Neural cell (in vitro differentiated cells): Measurements from ENCODE around the gene FEM1B. TPM values are rescaled to one million over a fixed set of nuclear protein-coding genes. Genes with fewer than 3 reads are reported as not detected.

Experiments
- H2AFZ ChIP-seq: fragments of 200-600, 300-800 bp; sonication (generic), shearing (Covaris generic); 2 replicates; pipeline ENCODE4 v1.6.0; 2014; ENCODE audit warnings: low read depth, mild to moderate bottlenecking, antibody characterized with exemption, low read length, moderate library complexity
- H3F3A ChIP-seq: fragments of 200-600 bp; shearing (Covaris generic); 2 replicates; pipeline ENCODE4 v1.6.1; 2016; ENCODE audit warnings: mild to moderate bottlenecking, moderate library complexity, mixed read lengths, antibody characterized with exemption, low read length; ENCODE audit not compliant: insufficient read depth, poor library complexity, severe bottlenecking
- H3K27ac ChIP-seq: fragments of 200-600, 300-800 bp; sonication (generic), shearing (Covaris generic); 2 replicates; pipeline ENCODE4 v1.5.1; 2014; ENCODE audit warnings: mild to moderate bottlenecking, low read length, moderate library complexity
- H3K27me3 ChIP-seq: fragments of 300-800, 200-600 bp; sonication (generic), shearing (Covaris generic); 2 replicates; pipeline ENCODE4 v1.6.0; 2014; ENCODE audit warnings: mild to moderate bottlenecking, low read depth, low read length, moderate library complexity; ENCODE audit not compliant: insufficient read depth
- H3K36me3 ChIP-seq: fragments of 300-800, 200-600 bp; sonication (generic), shearing (Covaris generic); 2 replicates; pipeline ENCODE4 v1.5.1; 2014; ENCODE audit warnings: mild to moderate bottlenecking, antibody characterized with exemption, low read length, moderate library complexity; ENCODE audit not compliant: insufficient read depth
- H3K4me2 ChIP-seq: fragments of 300-800, 200-600 bp; sonication (generic), shearing (Covaris generic); 2 replicates; pipeline ENCODE4 v1.6.0; 2014; ENCODE audit warnings: mild to moderate bottlenecking, low read length
- H3K4me3 ChIP-seq: fragments of 300-800, 200-600 bp; sonication (generic), shearing (Covaris generic); 2 replicates; pipeline ENCODE4 v1.5.1; 2014; ENCODE audit warnings: mild to moderate bottlenecking, low read length, moderate library complexity
- H3K79me2 ChIP-seq: fragments of 200-600 bp; shearing (Covaris generic); replicated peaks from 2 replicates; pipeline ENCODE4 v1.6.0; 2014; ENCODE audit warnings: mild to moderate bottlenecking, low read length, moderate library complexity; ENCODE audit not compliant: insufficient read depth
- H3K9ac ChIP-seq: fragments of 300-800, 200-600 bp; sonication (generic), shearing (Covaris generic); 2 replicates; pipeline ENCODE4 v1.6.1; 2016; ENCODE audit warnings: mild to moderate bottlenecking, low read length, mixed read lengths
- H3K9me2 ChIP-seq: fragments of 200-600 bp; shearing (Covaris generic); 2 replicates; pipeline ENCODE4 v1.6.1; 2016; ENCODE audit warnings: mild to moderate bottlenecking, low read length, mixed read lengths; ENCODE audit not compliant: insufficient read depth
- H3K9me3 ChIP-seq: fragments of 200-600, 300-800 bp; sonication (generic), shearing (Covaris generic); 2 replicates; pipeline ENCODE4 v1.6.1; 2016; ENCODE audit warnings: mild to moderate bottlenecking, mixed run types, low read length, moderate library complexity, mixed read lengths
- H4K20me1 ChIP-seq: fragments of 200-600 bp; shearing (Covaris generic); 2 replicates; pipeline ENCODE4 v1.6.1; 2016; ENCODE audit warnings: mild to moderate bottlenecking, mixed run types; ENCODE audit not compliant: insufficient read depth
- CTCF ChIP-seq: fragments of 450-650 bp; IDR thresholded peaks from 2 replicates; pipeline ENCODE4 v1.5.1; 2014; ENCODE audit warnings: antibody characterized with exemption, mild to moderate bottlenecking, moderate library complexity; ENCODE audit not compliant: poor library complexity, severe bottlenecking
- EP300 ChIP-seq: fragments of 450-650 bp; conservative IDR thresholded peaks from 2 replicates; pipeline ENCODE4 v1.6.1; 2014; ENCODE audit warnings: antibody characterized with exemption, mild to moderate bottlenecking, moderate library complexity; ENCODE audit not compliant: poor library complexity, severe bottlenecking
- EZH2 ChIP-seq: fragments of 200-600, 300-800 bp; shearing (Covaris generic), sonication (generic); IDR thresholded peaks from 2 replicates; pipeline ENCODE4 v1.6.1; 2014; ENCODE audit warnings: antibody characterized with exemption, low read length, borderline replicate concordance, mild to moderate bottlenecking; ENCODE audit not compliant: insufficient read depth, poor library complexity, severe bottlenecking
- MXI1 ChIP-seq: fragments of 450-650 bp; conservative IDR thresholded peaks from 2 replicates; pipeline ENCODE4 v1.6.1; 2014; ENCODE audit warnings: antibody characterized with exemption, mild to moderate bottlenecking; ENCODE audit not compliant: poor library complexity, severe bottlenecking
- POLR2AphosphoS5 ChIP-seq: IDR thresholded peaks from 2 replicates; pipeline ENCODE4 v1.6.1; 2012
- RAD21 ChIP-seq: fragments of 450-650 bp; conservative IDR thresholded peaks from 2 replicates; pipeline ENCODE4 v1.6.1; 2014; ENCODE audit warnings: antibody characterized with exemption, mild to moderate bottlenecking, moderate library complexity
- REST ChIP-seq: IDR thresholded peaks from 2 replicates; pipeline ENCODE4 v1.6.1; 2012; ENCODE audit warnings: borderline replicate concordance
- SMC3 ChIP-seq: fragments of 450-650 bp; conservative IDR thresholded peaks from 2 replicates; pipeline ENCODE4 v1.6.1; 2014; ENCODE audit warnings: antibody characterized with exemption, mild to moderate bottlenecking, moderate library complexity; ENCODE audit not compliant: poor library complexity
- TAF1 ChIP-seq: IDR thresholded peaks from 2 replicates; pipeline ENCODE4 v1.6.1; 2012; ENCODE audit warnings: low read depth
- polyA plus RNA-seq: library from polyadenylated mRNA; depleted of rRNA; stranded (reverse); fragments of >200 nt; gene quantifications from 2 replicates; pipeline ENCODE4 v1.2.3, GENCODE V29; 2014

FEM1B gene
- polyA plus RNA-seq, 1 donor from 2014 or later = 58.0 TPM

DNA sequence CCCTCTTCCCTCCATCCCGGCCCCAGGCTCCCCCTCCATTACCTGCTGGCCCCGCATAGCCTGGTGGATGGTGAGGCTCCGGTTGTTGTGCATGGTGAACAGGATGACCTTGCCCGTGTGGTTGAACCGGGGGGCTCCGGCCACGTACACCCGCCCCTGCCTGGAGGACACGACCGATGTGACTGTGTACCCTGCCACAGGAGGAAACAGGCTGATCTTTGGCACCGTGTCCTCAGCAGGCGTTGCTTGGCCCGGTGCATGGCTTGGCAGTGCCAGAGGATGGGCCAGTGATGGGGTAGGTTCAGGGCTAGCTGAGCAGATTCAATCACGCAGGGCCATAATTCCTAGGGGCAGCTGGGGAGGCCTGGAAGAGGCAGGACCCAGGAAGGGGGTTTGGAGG is 58.1 kb downstream of the FEM1B start:
- Histone ChIP-seq H3K79me2 (no peaks in the 10 kb centered on the region), H3K27ac (no peak overlapping the region), H3F3A (no peaks in the 10 kb centered on the region), H3K4me3 (no peak overlapping the region), H4K20me1 (no peaks in the 10 kb centered on the region), H3K36me3 (no peaks in the 10 kb centered on the region), H3K9ac (no peak overlapping the region), H3K27me3 (no peaks in the 10 kb centered on the region), H2AFZ (no peak overlapping the region), H3K9me3 (no peaks in the 10 kb centered on the region), H3K9me2 (no peaks in the 10 kb centered on the region), H3K4me2 (no peak overlapping the region)
- no peak for TF ChIP-seq REST
- TF ChIP-seq POLR2AphosphoS5 = no peak
- no peak for TF ChIP-seq SMC3
- TF ChIP-seq TAF1 = no peak
- TF ChIP-seq RAD21 = no peak
- TF ChIP-seq MXI1 = no peak
- TF ChIP-seq CTCF = no peak
- no peak for TF ChIP-seq EZH2
- no peak for TF ChIP-seq EP300

GRCh38 chr15:68336516-68336915 is 59.0 kb downstream of the FEM1B start:
- H3K9ac ChIP-seq = no peak overlapping the region
- no peaks in the 10 kb centered on the region for H4K20me1 ChIP-seq
- H3K9me2 ChIP-seq = no peaks in the 10 kb centered on the region
- TF ChIP-seq RAD21 (no peak), MXI1 (no peak), EP300 (no peak), TAF1 (no peak), SMC3 (no peak), CTCF (no peak), REST (no peak), POLR2AphosphoS5 (no peak), EZH2 (no peak)
- no peak overlapping the region for H3K4me2 ChIP-seq
- no peaks in the 10 kb centered on the region for H3K27me3 ChIP-seq
- no peaks in the 10 kb centered on the region for H3F3A ChIP-seq
- no peak overlapping the region for H2AFZ ChIP-seq
- H3K27ac ChIP-seq = no peak overlapping the region
- H3K79me2 ChIP-seq = no peaks in the 10 kb centered on the region
- H3K9me3 ChIP-seq = no peaks in the 10 kb centered on the region
- H3K36me3 ChIP-seq = no peaks in the 10 kb centered on the region
- no peak overlapping the region for H3K4me3 ChIP-seq
